ENCODE measurements around the gene TSR3.

Gene TSR3

GRCh38 chr16:1325673-1326371 lies 25.9 kb downstream of the TSR3 start:
- DNase-seq (ENCODE audit: low read depth in 3 of 3), result no peak

DNA sequence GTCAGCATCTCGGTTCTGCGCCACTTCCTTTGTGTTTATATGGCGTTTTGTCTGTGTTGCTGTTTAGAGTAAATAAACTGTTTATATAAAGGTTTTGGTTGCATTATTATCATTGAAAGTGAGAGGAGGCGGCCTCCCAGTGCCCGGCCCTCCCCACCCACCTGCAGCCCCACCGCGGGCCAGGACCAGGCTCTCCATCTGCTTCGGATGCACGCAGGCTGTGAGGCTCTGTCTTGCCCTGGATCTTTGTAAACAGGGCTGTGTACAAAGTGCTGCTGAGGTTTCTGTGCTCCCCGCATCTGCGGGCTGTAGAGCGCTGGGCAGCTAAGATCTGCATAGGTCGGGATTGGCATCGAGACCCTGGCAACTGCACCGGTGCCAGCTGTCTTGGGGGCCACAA lies 26.4 kb downstream of the TSR3 start:
- no peak for DNase-seq (ENCODE audit: low read depth in 3 of 3)

DNA sequence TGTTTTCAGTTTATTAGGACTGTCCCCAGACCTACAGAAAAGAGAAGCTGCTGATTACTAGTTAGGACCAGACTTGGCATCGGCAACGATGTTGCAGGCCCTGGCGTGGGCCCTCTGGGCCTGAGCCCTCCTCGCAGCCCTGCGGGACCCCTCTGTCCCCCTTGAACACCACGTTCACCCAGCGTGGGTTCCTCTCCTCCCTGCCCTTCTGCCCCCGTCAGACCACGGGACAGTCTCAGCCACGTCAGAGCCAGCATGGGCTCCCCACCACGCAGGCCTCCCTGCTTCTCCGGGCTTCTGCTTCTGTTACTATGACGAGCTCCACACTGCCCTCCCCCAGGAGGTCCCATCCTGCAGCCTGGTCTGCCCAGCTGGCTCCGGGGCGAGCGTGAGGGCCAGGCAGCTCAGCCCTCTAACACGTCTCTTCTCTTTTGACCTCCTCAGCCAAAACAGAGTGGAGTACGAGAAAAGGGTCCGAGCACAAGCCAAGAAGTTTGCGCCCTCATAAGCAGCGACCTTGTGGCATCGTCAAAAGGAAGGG lies 27.3 kb downstream of the TSR3 start:
- no peak for DNase-seq (ENCODE audit: low read depth in 3 of 3)

DNA sequence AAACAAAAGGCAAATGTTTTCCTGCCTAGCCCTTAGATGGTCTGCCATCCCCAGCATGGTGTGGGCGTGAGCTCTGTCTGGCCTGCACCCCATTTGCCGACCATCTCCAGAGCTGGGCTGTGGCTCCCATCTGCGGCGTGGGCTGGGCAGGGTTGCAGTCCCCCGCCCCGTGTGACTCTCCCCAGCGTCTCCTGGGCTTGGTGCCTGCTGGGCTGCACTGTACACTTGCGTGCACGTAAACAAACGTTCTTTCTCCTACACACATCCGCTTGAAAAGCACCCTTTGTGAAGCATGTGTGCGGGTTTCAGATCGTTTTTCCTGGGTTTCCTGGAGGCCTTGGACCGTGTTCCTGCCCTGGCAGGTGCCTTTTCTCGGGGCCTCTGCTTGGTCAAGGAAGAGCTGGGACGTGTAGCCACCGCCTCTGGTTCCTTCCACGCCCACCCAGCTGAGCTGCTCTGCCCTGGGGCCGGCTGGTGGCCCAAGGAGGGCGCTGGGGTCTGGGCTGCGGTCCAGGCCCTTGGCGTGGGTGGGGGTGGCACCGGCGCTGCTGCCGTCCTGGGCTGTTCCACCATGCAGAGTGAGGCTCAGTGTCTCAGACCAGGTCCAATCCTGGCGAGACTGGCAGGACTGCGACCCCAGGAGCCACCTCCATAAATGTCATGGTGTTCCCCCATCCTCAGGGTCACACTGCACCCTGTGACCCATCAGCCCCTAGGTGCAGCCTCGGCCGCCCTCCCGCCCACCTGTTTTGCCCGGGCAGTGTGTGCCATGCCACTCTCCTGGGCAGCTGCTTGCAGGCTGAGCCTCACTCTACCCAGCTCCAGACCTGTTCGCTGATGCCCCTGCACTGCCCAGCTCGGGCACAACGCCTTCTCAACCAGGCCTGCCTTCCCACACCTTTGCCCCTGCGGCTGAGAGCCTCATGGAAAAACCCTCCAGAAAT lies 28.1 kb downstream of the TSR3 start:
- DNase-seq (ENCODE audit: low read depth in 3 of 3), result no peak

DNA sequence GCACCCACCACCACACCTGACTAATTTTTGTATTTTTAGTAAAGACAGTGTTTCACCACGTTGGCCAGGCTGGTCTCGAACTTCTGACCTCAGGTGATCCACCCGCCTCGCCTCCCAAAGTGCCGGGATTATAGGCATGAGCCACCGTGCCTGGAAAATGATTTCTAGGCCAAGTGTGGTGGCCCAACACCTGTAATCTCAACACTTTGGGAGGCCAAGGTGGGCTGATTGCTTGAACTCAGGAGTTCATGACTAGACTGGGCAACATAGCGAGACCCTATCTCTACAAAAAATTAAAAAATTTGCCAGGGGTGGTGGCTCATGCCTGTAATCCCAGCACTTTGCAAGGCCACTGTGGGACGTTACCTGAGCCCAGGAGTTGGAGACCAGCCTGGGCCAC lies 29.3 kb downstream of the TSR3 start:
- no peak for DNase-seq (ENCODE audit: low read depth in 3 of 3)

GRCh38 chr16:1320658-1321240 lies 30.9 kb downstream of the TSR3 start:
- no peak for DNase-seq (ENCODE audit: low read depth in 3 of 3)

DNA sequence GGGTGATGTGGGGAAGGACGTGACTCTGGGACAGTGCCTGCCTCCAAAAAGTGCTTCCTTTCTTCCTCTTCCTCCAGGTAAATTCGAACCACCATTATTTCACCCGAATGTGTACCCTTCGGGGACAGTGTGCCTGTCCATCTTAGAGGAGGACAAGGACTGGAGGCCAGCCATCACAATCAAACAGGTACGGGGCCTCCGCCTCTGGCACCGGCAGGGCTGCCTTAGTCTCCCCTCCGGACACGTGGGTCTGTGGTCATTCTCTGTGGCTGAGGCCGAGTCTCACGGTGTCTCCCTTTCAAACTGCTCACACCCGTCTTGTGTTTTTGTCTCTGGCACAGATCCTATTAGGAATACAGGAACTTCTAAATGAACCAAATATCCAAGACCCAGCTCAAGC lies 31.6 kb downstream of the TSR3 start:
- DNase-seq (ENCODE audit: low read depth in 3 of 3), result no peak

DNA sequence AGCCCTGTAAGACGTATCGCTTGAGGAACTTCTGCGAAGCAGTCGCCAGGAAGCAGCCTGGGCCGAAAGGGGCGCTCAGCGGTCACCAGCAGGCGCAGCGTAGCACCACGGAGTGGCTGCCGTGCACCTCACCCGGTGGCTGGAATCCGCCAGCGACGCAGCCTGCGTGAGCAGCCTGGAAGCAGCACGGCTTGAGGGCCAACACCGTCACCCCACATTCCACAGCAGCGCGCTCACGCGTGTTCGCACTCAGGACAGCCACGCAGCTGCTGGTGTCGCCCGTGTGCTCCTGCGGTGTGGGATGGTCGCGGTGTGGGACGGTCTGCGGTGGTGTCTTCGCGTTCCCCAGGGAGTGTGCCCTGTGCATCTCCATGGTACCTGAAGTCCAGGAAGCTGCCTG lies 32.6 kb downstream of the TSR3 start:
- no peak for DNase-seq (ENCODE audit: low read depth in 3 of 3)

GRCh38 chr16:1318268-1318545 lies 33.5 kb downstream of the TSR3 start:
- DNase-seq (ENCODE audit: low read depth in 3 of 3), result no peak

DNA sequence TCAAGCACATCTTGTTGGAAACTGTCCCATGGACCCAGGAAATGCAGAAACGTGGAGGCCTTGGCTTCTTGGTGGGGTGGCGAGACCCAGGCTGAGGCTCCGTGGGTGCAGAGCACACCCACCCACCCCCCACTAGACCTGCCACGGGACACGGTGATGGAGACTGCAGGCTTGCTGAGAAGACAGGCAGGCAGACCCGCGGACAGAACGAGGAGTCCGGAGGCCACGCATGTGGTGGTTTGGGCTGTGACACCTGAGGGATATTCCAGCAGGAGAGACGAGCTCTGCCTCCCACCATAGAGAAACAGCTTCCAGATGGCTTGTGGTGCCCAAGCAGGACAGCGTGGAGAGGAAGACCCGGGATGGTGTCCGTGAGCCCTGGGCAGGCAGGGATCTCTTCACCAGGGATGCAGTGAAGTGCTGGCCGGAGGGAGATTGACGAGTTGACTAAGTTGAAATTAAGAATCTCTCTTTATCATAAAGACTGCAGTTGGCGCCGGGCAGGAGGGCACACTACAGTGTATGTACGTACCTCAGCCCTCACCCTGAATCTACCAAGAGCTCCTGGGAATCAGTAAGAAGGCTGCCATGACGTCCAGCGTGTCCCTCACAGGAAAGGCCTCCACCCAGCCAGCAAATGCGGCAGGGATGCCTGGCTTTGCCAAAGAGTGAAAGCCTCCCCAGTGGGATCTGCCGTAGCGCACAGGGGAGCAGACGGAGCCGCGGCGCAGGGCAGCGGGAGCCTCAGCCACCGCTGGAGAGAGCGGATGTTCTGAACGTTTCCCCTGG lies 34.0 kb downstream of the TSR3 start:
- DNase-seq (ENCODE audit: low read depth in 3 of 3), result no peak

- DNase-seq (ENCODE audit: low read depth in 3 of 3), result no peak
These were observed 35.7 kb downstream of the TSR3 start for GRCh38 chr16:1316033-1316405.

GRCh38 chr16:1315081-1316032 lies 36.3 kb downstream of the TSR3 start:
- DNase-seq (ENCODE audit: low read depth in 3 of 3), result no peak

DNA sequence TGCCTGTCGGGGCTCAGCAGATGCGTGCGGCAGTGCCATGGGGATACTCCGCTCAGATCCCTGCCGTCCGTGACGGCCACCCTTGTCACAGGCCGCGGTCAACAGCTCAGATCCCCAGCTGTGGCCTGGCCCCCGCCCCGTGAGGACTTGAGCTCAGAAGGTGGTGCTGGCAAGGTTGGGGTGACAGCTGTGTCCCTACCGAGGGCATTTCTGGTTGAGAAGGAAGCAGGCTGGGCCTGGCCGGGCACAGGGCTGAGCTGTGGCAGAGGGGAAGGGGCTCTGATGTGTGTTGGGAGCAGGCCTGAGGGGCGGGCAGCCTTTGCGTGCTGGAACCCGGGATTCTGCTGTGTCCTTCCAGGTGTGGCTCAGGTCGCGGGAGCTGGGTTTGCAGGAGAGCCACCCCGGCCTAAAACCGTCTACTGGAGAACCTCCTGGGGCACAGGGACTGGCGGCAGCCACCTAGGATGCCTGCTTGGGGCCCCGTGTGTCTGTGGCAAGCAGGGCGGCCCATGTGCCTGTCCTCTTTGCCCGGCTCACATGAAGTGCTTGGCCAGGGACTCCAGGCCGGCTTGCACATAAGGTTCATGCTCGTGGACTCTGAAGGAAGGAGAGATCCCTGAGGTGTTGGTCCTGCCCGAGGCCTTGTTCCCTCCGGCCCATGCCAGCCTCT lies 37.1 kb downstream of the TSR3 start:
- DNase-seq (ENCODE audit: low read depth in 3 of 3), result no peak

DNA sequence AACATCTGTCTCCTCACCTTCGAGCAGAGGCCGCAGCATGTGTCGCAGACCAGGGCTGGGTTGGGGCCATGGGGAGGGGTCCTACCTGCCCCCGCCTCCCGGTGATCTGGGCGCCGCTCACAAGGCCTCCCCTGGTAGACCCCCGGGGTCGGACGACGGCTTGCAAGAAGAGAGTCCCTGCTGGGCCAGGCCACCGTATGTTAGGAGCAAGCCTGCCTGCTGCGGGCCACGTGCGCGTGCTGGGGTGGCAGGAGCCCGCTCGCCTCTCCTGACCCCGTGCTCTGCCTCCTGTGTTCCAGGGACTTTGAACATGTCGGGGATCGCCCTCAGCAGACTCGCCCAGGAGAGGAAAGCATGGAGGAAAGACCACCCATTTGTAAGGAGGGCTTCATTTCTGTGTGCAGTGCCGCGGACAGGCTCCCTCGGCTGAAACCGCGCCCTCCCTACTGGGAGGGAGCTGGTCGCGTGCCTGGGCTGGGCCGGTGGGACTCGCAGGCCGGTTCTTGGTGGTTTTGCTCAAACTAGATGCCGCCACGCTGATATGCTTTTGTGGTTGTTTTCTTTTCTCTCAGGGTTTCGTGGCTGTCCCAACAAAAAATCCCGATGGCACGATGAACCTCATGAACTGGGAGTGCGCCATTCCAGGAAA lies 37.8 kb downstream of the TSR3 start:
- DNase-seq (ENCODE audit: low read depth in 3 of 3), result no peak

GRCh38 chr16:1312903-1313302 lies 38.8 kb downstream of the TSR3 start:
- no peak for DNase-seq (ENCODE audit: low read depth in 3 of 3)

DNA sequence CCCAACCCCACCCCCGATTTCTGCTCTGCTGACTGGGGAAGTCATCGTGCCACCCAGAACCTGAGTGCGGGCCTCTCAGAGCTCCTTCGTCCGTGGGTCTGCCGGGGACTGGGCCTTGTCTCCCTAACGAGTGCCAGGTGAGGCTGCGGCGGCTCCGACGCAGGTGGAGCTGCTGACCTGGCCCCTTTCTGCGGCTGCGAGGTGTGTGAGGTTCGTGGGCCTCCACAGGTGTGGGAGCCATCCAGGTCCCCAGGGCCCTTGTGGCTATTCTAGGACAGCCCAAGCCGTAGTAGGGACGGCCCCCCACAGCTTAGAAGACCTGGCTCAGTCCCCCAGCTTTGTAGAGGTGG lies 39.2 kb downstream of the TSR3 start:
- DNase-seq (ENCODE audit: low read depth in 3 of 3), result no peak

- no peak for DNase-seq (ENCODE audit: low read depth in 3 of 3)
These were observed 39.8 kb downstream of the TSR3 start for GRCh38 chr16:1311738-1312466.

DNA sequence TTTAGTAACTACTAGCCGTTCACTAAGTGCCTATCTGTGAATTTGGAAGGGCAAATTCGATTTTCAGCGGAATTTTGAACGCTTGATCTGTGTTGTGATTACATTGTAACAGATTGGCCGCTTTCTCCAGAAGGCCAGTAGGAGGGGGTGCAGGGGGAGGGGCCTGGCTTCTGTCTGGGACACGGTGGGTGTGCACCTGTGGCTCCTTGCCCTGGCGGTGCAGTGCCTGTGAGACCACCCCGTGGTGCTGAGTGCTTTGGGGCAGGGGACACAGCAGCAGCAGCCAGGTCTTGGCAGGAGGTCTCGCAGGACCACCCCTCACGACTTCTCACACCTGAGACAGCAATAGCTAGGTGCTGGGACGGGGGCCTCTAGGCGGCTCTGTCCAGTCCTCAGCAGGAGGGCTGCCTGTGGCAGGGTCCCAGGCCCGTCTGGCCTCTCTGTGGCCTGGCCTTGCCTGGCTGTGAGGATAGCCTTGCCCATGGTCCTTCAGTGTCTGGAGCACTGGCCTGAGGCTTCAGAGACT lies 40.4 kb downstream of the TSR3 start:
- no peak for DNase-seq (ENCODE audit: low read depth in 3 of 3)

DNA sequence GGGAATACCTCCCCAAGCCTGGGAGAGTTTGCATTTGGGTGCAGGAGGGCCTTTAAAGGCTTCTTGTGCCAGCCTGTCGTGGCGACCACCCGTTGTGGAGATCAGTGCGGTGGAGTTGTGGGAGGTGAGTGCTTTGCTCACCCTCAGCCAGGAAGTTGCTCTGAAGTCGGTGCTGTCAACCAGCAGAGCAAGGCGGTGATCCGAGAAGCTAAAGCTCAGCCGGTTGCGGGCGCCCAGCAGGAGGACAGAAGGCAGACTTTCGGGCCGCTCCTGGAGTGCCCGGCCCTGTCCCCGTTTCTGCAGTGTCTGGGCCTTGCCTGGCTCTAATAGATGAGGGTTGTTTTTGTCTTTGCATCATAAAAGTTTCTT lies 40.9 kb downstream of the TSR3 start:
- DNase-seq (ENCODE audit: low read depth in 3 of 3), result no peak

All from stimulated activated CD4-positive, alpha-beta T cell treated with anti-CD3 and anti-CD28 coated beads, TNF-alpha, amount 100 ng/mL, for 48 hours (primary cell).